ENCODE data around the gene ZNF223. TPM values are rescaled to one million over a fixed set of nuclear protein-coding genes. Genes with fewer than 3 reads are reported as not detected.

ZNF223 gene
- total and polyA plus RNA-seq, 10 of the 15 experiments (the other 5 are each of a cell fraction or from before 2014, with no cell fraction given), result 0.05 to 3.7 (median 0.14) TPM; not detected in 4

- Histone ChIP-seq H3K9ac (ENCODE audit: control insufficient read depth, insufficient read depth, low read length) (peak overlapping the region; percentile 75), H4K20me1 (ENCODE audit: control insufficient read depth, insufficient read depth) (no peaks in the 10 kb centered on the region), H3K27me3 (replicated peaks in 1 of 2; ENCODE audit: control insufficient read depth in 2 of 2, insufficient read depth in 2 of 2, low read length in 1 of 2) (no peaks in the 10 kb centered on the region), H3K4me3 (peak overlapping the region; percentile 91), H3K4me1 (ENCODE audit: control insufficient read depth, insufficient read depth, low read length) (no peaks in the 10 kb centered on the region), H3K36me3 (ENCODE audit: control insufficient read depth in 2 of 2, insufficient read depth in 2 of 2, low read length in 1 of 2) (peaks cover 0 to 5% of the 10 kb centered on the region in 2 experiments; a peak in 3 of 4 replicates), H2AFZ (ENCODE audit: control insufficient read depth, low read depth, low read length) (peak overlapping the region; percentile 83), H3K9me3 (replicated peaks; ENCODE audit: control insufficient read depth, insufficient read depth, low read length) (peaks cover 7% of the 10 kb centered on the region; the same call in 2 of the 3 replicates), H3K4me2 (ENCODE audit: control insufficient read depth, insufficient read depth) (peak overlapping the region; percentile 75), H3K79me2 (ENCODE audit: control insufficient read depth, insufficient read depth, low read length) (peaks cover 10% of the 10 kb centered on the region), H3K27ac (ENCODE audit: control insufficient read depth, insufficient read depth) (no peak overlapping the region; the same call in 1 of the 2 replicates)
- no TSS peak for BruUV-seq (replicated peaks)
- SMC1A ChIA-PET (ENCODE audit: uncharacterized antibody, unreplicated experiment), result interaction anchor here (0.6 to 1.7 kb wide), 2 partner anchors 13 to 40 kb away, joined by 3 to 4 read pairs; no protein-coding TSS in a partner anchor
- TF ChIP-seq SMARCA5 (IDR thresholded peaks at IDR 0.05), result 0 out of 2 replicates have a peak, but pooled peaks have one; percentile 42
- TF ChIP-seq SMAD5 (IDR thresholded peaks at IDR 0.05; ENCODE audit: low read depth), result no peak
- TF ChIP-seq, protein P1, sequence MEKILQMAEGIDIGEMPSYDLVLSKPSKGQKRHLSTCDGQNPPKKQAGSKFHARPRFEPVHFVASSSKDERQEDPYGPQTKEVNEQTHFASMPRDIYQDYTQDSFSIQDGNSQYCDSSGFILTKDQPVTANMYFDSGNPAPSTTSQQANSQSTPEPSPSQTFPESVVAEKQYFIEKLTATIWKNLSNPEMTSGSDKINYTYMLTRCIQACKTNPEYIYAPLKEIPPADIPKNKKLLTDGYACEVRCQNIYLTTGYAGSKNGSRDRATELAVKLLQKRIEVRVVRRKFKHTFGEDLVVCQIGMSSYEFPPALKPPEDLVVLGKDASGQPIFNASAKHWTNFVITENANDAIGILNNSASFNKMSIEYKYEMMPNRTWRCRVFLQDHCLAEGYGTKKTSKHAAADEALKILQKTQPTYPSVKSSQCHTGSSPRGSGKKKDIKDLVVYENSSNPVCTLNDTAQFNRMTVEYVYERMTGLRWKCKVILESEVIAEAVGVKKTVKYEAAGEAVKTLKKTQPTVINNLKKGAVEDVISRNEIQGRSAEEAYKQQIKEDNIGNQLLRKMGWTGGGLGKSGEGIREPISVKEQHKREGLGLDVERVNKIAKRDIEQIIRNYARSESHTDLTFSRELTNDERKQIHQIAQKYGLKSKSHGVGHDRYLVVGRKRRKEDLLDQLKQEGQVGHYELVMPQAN (conservative IDR thresholded peaks at IDR 0.05), result 0 out of 2 replicates have a peak, but pooled peaks have one; percentile 23
- TF ChIP-seq EED (IDR thresholded peaks at IDR 0.05; ENCODE audit: low read depth), result peak; percentile 46; the same call in 1 of the 2 replicates
- intact Hi-C loops (cut with micrococcal nuclease; ENCODE audit: unreplicated experiment), result loop anchor here (1.0 to 2.0 kb wide), 2 partner anchors 17 to 52 kb away; partner anchors contain the start of gene ZNF226
- RAD21 ChIA-PET (ENCODE audit: unreplicated experiment), result no interaction called here
- no peak for FAIRE-seq
- in situ Hi-C loops (cut with MboI), result loop anchor here (5.0 kb wide), 1 partner anchor 190 kb away; no protein-coding TSS in a partner anchor
- CTCF ChIA-PET, result interaction anchor here (0.7 to 2.1 kb wide), 3 partner anchors 18 to 910 kb away, joined by 3 to 9 read pairs (median 3); partner anchors contain the start of gene ZNF224
- no peak for ATAC-seq
- POLR2A ChIA-PET, result interaction anchor here (0.9 to 1.2 kb wide), 2 partner anchors 18 to 52 kb away, joined by 3 to 5 read pairs; partner anchors contain the start of gene ZNF226
- no peak for DNase-seq (ENCODE audit: low read depth, low spot score)
- under 1% methylated on average over 11 of the region's 11 CpGs for WGBS (ENCODE audit: insufficient coverage, insufficient replicate concordance, low lambda C conversion rate, missing lambda C conversion rate)
These were observed 60.9 kb downstream of the ZNF223 start for GRCh38 chr19:44112802-44113137.
